Measurements from ENCODE around the gene TBC1D16. TPM values are rescaled to one million over a fixed set of nuclear protein-coding genes. Genes with fewer than 3 reads are reported as not detected.

The TBC1D16 gene
- total and polyA plus RNA-seq, 2 donors (not counting 1 experiment from before 2014, with no cell fraction given), result 0.82 to 2.7 TPM

DNA sequence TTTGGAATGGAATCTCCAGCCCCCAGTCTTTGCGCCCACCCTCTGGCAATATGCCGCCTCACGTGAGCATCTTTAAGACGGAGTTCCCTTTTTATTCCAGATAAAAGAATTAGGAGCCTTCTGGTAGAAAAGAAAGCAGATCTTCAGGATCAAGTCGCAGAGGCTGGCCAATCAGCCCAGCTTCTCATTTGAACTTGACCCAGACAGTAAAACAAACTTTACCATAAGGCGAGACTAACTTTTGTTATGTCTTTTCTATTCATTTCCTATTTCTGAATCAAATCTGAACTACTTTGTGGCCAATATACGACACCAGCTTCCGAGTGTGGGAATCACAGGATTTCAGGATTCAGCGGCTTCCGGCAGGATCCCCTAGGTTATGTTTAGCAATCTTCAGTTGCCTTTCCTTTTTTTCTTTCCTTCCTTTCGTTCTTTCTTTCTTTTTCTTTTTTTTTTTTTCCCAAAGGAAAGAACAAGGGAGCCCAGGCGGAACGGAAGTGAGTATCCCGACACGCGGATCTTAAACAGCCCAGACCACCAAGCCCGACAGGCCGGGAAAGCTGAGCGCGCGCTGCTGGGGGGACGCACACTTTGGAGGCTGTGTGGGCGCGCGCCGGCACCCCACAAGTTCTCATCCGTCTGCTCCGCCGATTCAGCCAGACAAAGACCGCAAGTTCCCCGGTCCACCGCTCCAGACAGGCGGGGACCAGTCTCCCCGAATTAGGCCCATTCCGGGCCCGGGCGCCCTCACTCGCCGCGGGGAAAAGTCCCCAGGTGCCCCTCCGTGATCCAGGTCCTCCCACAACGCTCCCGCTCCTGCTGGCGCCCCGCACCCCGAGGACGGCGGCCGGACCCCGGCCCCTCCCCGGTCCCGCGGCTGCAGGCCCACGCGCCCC is 633 bp downstream of the TBC1D16 start:
- WGBS (ENCODE audit: insufficient coverage), result 3% methylated on average over 53 of the region's 55 CpGs
- ChIA-PET POLR2A (interaction anchor here (0.9 kb wide), 1 partner anchor 38 kb away, joined by 5 read pairs; no protein-coding TSS in a partner anchor), CTCF (interaction anchor here (0.7 to 1.8 kb wide), 2 partner anchors 26 to 31 kb away, joined by 3 to 14 read pairs; no protein-coding TSS in a partner anchor)
- peak overlapping the region; percentile 98 for H3K4me2 ChIP-seq (replicated peaks; ENCODE audit: low read depth, low read length, poor library complexity, severe bottlenecking)
- peaks cover 0 to 2% (median 0%) of the 10 kb centered on the region in 3 donors for H3K9me3 ChIP-seq (ENCODE audit: control extremely low read depth in 1 of 3, control insufficient read depth in 2 of 3, insufficient read depth in 1 of 3, low read length in 2 of 3)
- peak overlapping the region in 1 of 2 donors; percentile 50 for H3K27ac ChIP-seq (ENCODE audit: low read length in 2 of 2)
- peak overlapping the region; percentile 36 for H2AFZ ChIP-seq (ENCODE audit: insufficient read depth, low read depth, low read length, poor library complexity, severe bottlenecking)
- Mint-ChIP-seq H3K27ac (peak overlapping the region; percentile 89), H3K9me3 (ENCODE audit: insufficient read depth) (no peaks in the 10 kb centered on the region), H3K4me3 (peak overlapping the region; percentile 88), H3K4me1 (peaks cover 11% of the 10 kb centered on the region), H3K27me3 (peaks cover 10% of the 10 kb centered on the region)
- peak overlapping the region in 4 of 5 experiments; percentile 54 to 67 (median 58) for H3K4me3 ChIP-seq (ENCODE audit: control extremely low read depth in 1 of 5, extremely low read depth in 1 of 5, insufficient read depth in 1 of 5, low read depth in 2 of 5, low read length in 4 of 5)
- H3K4me1 ChIP-seq (ENCODE audit: control insufficient read depth in 2 of 2, insufficient read depth in 2 of 2, low read length in 2 of 2), result peaks cover 15 to 22% of the 10 kb centered on the region in 2 donors
- intact Hi-C loops (cut with micrococcal nuclease), result loop anchor here (5.0 kb wide), 1 partner anchor 227 kb away; the partner anchor contains the start of gene RNF213
- ATAC-seq (ENCODE audit: low read depth), result peak; percentile 19
- no peak for TF ChIP-seq EZH2 (IDR thresholded peaks at IDR 0.05; ENCODE audit: borderline replicate concordance, insufficient read depth, low read depth, low read length, poor library complexity, severe bottlenecking)
- TF ChIP-seq, protein P1, sequence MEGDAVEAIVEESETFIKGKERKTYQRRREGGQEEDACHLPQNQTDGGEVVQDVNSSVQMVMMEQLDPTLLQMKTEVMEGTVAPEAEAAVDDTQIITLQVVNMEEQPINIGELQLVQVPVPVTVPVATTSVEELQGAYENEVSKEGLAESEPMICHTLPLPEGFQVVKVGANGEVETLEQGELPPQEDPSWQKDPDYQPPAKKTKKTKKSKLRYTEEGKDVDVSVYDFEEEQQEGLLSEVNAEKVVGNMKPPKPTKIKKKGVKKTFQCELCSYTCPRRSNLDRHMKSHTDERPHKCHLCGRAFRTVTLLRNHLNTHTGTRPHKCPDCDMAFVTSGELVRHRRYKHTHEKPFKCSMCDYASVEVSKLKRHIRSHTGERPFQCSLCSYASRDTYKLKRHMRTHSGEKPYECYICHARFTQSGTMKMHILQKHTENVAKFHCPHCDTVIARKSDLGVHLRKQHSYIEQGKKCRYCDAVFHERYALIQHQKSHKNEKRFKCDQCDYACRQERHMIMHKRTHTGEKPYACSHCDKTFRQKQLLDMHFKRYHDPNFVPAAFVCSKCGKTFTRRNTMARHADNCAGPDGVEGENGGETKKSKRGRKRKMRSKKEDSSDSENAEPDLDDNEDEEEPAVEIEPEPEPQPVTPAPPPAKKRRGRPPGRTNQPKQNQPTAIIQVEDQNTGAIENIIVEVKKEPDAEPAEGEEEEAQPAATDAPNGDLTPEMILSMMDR (IDR thresholded peaks at IDR 0.05), result no peak
- DNase-seq, result peak; percentile 85
- H3K27me3 ChIP-seq (replicated peaks in 1 of 4; ENCODE audit: control extremely low read depth in 1 of 4, control insufficient read depth in 3 of 4, insufficient read depth in 4 of 4, low read length in 3 of 4), result peaks cover 0 to 14% (median 1%) of the 10 kb centered on the region in 4 experiments
- H3K79me2 ChIP-seq (ENCODE audit: control insufficient read depth, insufficient read depth, low read length), result peaks cover 6% of the 10 kb centered on the region
- no peaks in the 10 kb centered on the region for H3K36me3 ChIP-seq (replicated peaks in 1 of 2; ENCODE audit: control extremely low read depth in 1 of 2, control insufficient read depth in 1 of 2, extremely low read depth in 1 of 2, insufficient read depth in 2 of 2, low read length in 1 of 2)
- no peaks in the 10 kb centered on the region for H4K20me1 ChIP-seq (ENCODE audit: control insufficient read depth, insufficient read depth, low read length, poor library complexity, severe bottlenecking)
- peak overlapping the region; percentile 61 for H3K9ac ChIP-seq (ENCODE audit: low read length)

Measured in B cell (primary cell).